K562 (cell line): ENCODE measurements around the gene DUOXA2. TPM values are rescaled to one million over a fixed set of nuclear protein-coding genes. Genes with fewer than 3 reads are reported as not detected.

Experiments used
- ATAC-seq: fragments of 200-7000 bp; cut with Tn5 transposase; 3 replicates; pipeline ENCODE4 v1.9.1; 2020; ENCODE audit warnings: moderate library complexity
- BruUV-seq: library from RNA; stranded (reverse); fragments of 400-500 nt; replicated peaks from 2 replicates; lab custom pipeline; 2021; lab: Mats Ljungman, UMichigan
- CTCF ChIA-PET: fragments of 300-600 bp; formaldehyde crosslinking; extraction: SDS; loops from one replicate; lab custom pipeline; 2021; ENCODE audit warnings: low intra/inter-chr PET ratio; lab: Yijun Ruan, JAX
- POLR2A ChIA-PET: fragments of 300-600, 350-650 bp; sonication (Branson Sonifier 250); formaldehyde crosslinking; extraction: SDS; loops from one replicate; lab custom pipeline; 2021; ENCODE audit warnings: antibody characterized with exemption, inconsistent platforms; lab: Yijun Ruan, JAX
- DNase-seq, 4 experiments: peaks; one replicate each; pipeline versions ENCODE4 v3.0.0 to v3.0.0-alpha.2; 2011 to 2018; ENCODE audit warnings: low spot score in 3 of 4, mixed read lengths in 3 of 4; ENCODE audit errors: extremely low read depth in 1 of 4
- FAIRE-seq: peaks from 2 replicates; lab custom pipeline; 2011; peaks lifted over from hg19 to GRCh38; lab: Jason Lieb, UNC
- H2AFZ ChIP-seq: 2 replicates; pipeline ENCODE4 v1.6.0; 2011; ENCODE audit warnings: low read depth, low read length, control low read depth, inconsistent platforms
- H3K27ac ChIP-seq: fragments of 200-600 bp; 3 replicates; pipeline ENCODE4 v1.8.0; 2011; ENCODE audit warnings: low read depth, mild to moderate bottlenecking, control low read depth, inconsistent platforms, low read length, moderate library complexity, mixed read lengths; ENCODE audit errors: extremely low read depth
- H3K27me3 ChIP-seq, 2 experiments: fragments of 300-600 bp in 1 of 2; 2 replicates in 1 of 2; 3 replicates in 1 of 2; pipeline versions ENCODE4 v1.6.0 to v1.8.0; 2011; ENCODE audit warnings: inconsistent platforms in 2 of 2, low read length in 2 of 2, mild to moderate bottlenecking in 1 of 2, mixed read lengths in 1 of 2, moderate library complexity in 1 of 2; ENCODE audit not compliant: control insufficient read depth in 2 of 2, insufficient read depth in 2 of 2
- H3K36me3 ChIP-seq: fragments of 300-600 bp; 3 replicates; pipeline ENCODE4 v1.8.0; 2011; ENCODE audit warnings: mild to moderate bottlenecking, low read length, inconsistent platforms; ENCODE audit not compliant: control insufficient read depth, insufficient read depth
- H3K4me1 ChIP-seq, 2 experiments: fragments of 200-600 bp in 1 of 2; replicated peaks in 1 of 2; 2 replicates in 1 of 2; 3 replicates in 1 of 2; pipeline versions ENCODE4 v1.5.1 to v1.8.0; 2011; ENCODE audit warnings: inconsistent platforms in 2 of 2, low read length in 2 of 2, mild to moderate bottlenecking in 1 of 2, mixed read lengths in 1 of 2, moderate library complexity in 1 of 2; ENCODE audit not compliant: control insufficient read depth in 2 of 2, insufficient read depth in 2 of 2
- H3K4me2 ChIP-seq: 2 replicates; pipeline ENCODE4 v1.6.1; 2011; ENCODE audit warnings: low read length, control low read depth, inconsistent platforms, mixed read lengths; ENCODE audit not compliant: insufficient read depth
- H3K4me3 ChIP-seq: fragments of 200-600 bp; sonication (generic), shearing (Covaris generic); 2 replicates; pipeline ENCODE4 v1.5.1; 2016; ENCODE audit warnings: control low read depth, inconsistent platforms
- H3K79me2 ChIP-seq: fragments of 200-600 bp; 3 replicates; pipeline ENCODE4 v1.8.0; 2011; ENCODE audit warnings: low read length, inconsistent platforms; ENCODE audit not compliant: control insufficient read depth, insufficient read depth
- H3K9ac ChIP-seq, 2 experiments: 2 replicates each; pipeline versions ENCODE4 v1.6.0 to v1.6.1; 2011; ENCODE audit warnings: low read depth in 2 of 2, low read length in 2 of 2, control low read depth in 1 of 2, inconsistent platforms in 1 of 2, mild to moderate bottlenecking in 1 of 2, mixed read lengths in 1 of 2; ENCODE audit not compliant: insufficient read depth in 1 of 2
- H3K9me1 ChIP-seq: one replicate; pipeline ENCODE4 v1.6.0; 2011; ENCODE audit warnings: inconsistent platforms, mild to moderate bottlenecking, low read length, moderate library complexity; ENCODE audit not compliant: control insufficient read depth, insufficient read depth
- H3K9me3 ChIP-seq: replicated peaks from 2 replicates; pipeline ENCODE4 v1.5.1; 2011; ENCODE audit warnings: low read depth, low read length, inconsistent platforms; ENCODE audit not compliant: control insufficient read depth, insufficient read depth
- H4K20me1 ChIP-seq: replicated peaks from 2 replicates; pipeline ENCODE4 v1.6.1; 2011; ENCODE audit warnings: low read length, inconsistent platforms, mixed read lengths; ENCODE audit not compliant: control insufficient read depth, insufficient read depth
- MCM3 ChIP-seq: fragments of 450-650 bp; IDR thresholded peaks from 2 replicates; pipeline ENCODE4 v1.6.1; 2016
- OTX1 ChIP-seq: fragments of 450-650 bp; formaldehyde crosslinking; IDR thresholded peaks from 2 replicates; pipeline ENCODE4 v1.4.0; 2022; ENCODE audit warnings: mild to moderate bottlenecking
- SMAD4 ChIP-seq: fragments of 250-450 bp; sonication (Bioruptor Pico); conservative IDR thresholded peaks from 2 replicates; pipeline ENCODE4 v1.8.0; 2021; ENCODE audit warnings: inconsistent platforms, mild to moderate bottlenecking, moderate library complexity
- TEAD4 ChIP-seq, 2 experiments: sonication (generic) in 1 of 2; formaldehyde crosslinking in 1 of 2; IDR thresholded peaks; 2 replicates each; pipeline versions ENCODE4 v1.6.1 to v1.8.0; 2012 to 2022; ENCODE audit warnings: borderline replicate concordance in 1 of 2, inconsistent platforms in 1 of 2, low read length in 1 of 2, mild to moderate bottlenecking in 1 of 2, missing genetic modification reagents in 1 of 2
- THRB ChIP-seq: fragments of 450-650 bp; formaldehyde crosslinking; conservative IDR thresholded peaks from 2 replicates; pipeline ENCODE4 v1.4.0; 2022; ENCODE audit warnings: mild to moderate bottlenecking, missing genetic modification characterization
- ZNF224 ChIP-seq: sonication (generic); formaldehyde crosslinking; IDR thresholded peaks from 2 replicates; pipeline ENCODE4 v1.8.0; 2022; ENCODE audit warnings: mild to moderate bottlenecking, missing genetic modification reagents
- ZNF324 ChIP-seq: fragments of 250-450 bp; sonication (Bioruptor Pico); IDR thresholded peaks from 2 replicates; pipeline ENCODE4 v1.4.0; 2020; ENCODE audit warnings: mild to moderate bottlenecking
- ZNF584 ChIP-seq: fragments of 200-800 bp; sonication (Bioruptor generic); IDR thresholded peaks from 2 replicates; pipeline ENCODE4 v1.6.1; 2016; ENCODE audit warnings: low read depth, mild to moderate bottlenecking, missing genetic modification characterization, missing compliant biosample characterization
- ZNF695 ChIP-seq: fragments of 450-650 bp; formaldehyde crosslinking; IDR thresholded peaks from 2 replicates; pipeline ENCODE4 v1.4.0; 2020; ENCODE audit warnings: mild to moderate bottlenecking, moderate library complexity
- ZNF717 ChIP-seq: fragments of 250-450 bp; sonication (Bioruptor Pico); IDR thresholded peaks from 2 replicates; pipeline ENCODE4 v1.5.0; 2021
- WGBS: fragments of 100-300 bp; shearing (Covaris generic); methylation state at CpG from one replicate; pipeline ENCODE4 v1.1.6; 2016; ENCODE audit warnings: low coverage, mixed read lengths; ENCODE audit not compliant: insufficient coverage; ENCODE audit errors: missing lambda C conversion rate; 5-methylcytosine and 5-hydroxymethylcytosine counted together
- in situ Hi-C: fragments of 300-500 bp; cut with MboI; formaldehyde crosslinking; loops from 4 replicates; pipeline ENCODE4 v1.15.0; 2018; ENCODE audit warnings: inconsistent platforms, mixed read lengths
- intact Hi-C: fragments of 100-400 bp; cut with micrococcal nuclease; formaldehyde crosslinking; loops from 2 replicates; pipeline ENCODE4 v1.14.2; 2022
- polyA plus RNA-seq, 8 experiments: library from polyadenylated mRNA; depleted of rRNA in 4 of 8; stranded (reverse) in 5 of 8; unstranded in 3 of 8; fragments of >200 nt; fragmentation: Nextera tagmentation in 2 of 8; fragmentation: Illumina TruSeq in 1 of 8; extraction: Ambion mirVana in 2 of 8; extraction: Trizol in 1 of 8; gene quantifications; 2 replicates each; pipeline versions ENCODE4 v1.2.1 to v1.2.3, GENCODE V29; 2011 to 2014; ENCODE audit warnings: inconsistent platforms in 1 of 8, missing spikeins in 1 of 8
- total RNA-seq, 7 experiments: library from RNA; depleted of rRNA in 6 of 7; stranded (reverse); fragments of >200 nt in 6 of 7; fragmentation: Illumina TruSeq in 2 of 7; extraction: Trizol in 2 of 7; gene quantifications; 2 replicates each; pipeline versions ENCODE4 v1.2.1 to v1.2.3, GENCODE V29; 2011 to 2021; ENCODE audit warnings: low replicate concordance in 1 of 7
- TF ChIP-seq, protein P1 (sequence below), 2 experiments: IDR thresholded peaks; 2 replicates each; pipeline ENCODE4 v1.6.1; 2011; ENCODE audit warnings: borderline replicate concordance in 1 of 2, control low read depth in 1 of 2, low read depth in 1 of 2, low read length in 1 of 2, mild to moderate bottlenecking in 1 of 2, mixed read lengths in 1 of 2, moderate library complexity in 1 of 2; ENCODE audit not compliant: insufficient read depth in 1 of 2, insufficient read length in 1 of 2, poor library complexity in 1 of 2, severe bottlenecking in 1 of 2; ENCODE audit errors: extremely low read depth in 1 of 2
- TF ChIP-seq, protein P2 (sequence below): fragments of 250-450 bp; sonication (Bioruptor Pico); IDR thresholded peaks from 2 replicates; pipeline ENCODE4 v1.5.0; 2022; ENCODE audit warnings: mild to moderate bottlenecking

The DUOXA2 gene
- total and polyA plus RNA-seq, 9 of the 15 experiments (the other 6 are each of a cell fraction or from before 2014, with no cell fraction given) = not detected

- H3K9me3 ChIP-seq = no peaks in the 10 kb centered on the region
- no TSS peak for BruUV-seq
- no peak for DNase-seq
- no peak overlapping the region for H3K27ac ChIP-seq
- no peak for ATAC-seq
- H3K9me1 ChIP-seq = no peaks in the 10 kb centered on the region
- no peak overlapping the region for H3K4me3 ChIP-seq
- H3K4me2 ChIP-seq = no peak overlapping the region
- CTCF ChIA-PET = no interaction called here
- no peak for FAIRE-seq
- H2AFZ ChIP-seq = no peak overlapping the region
- no peaks in the 10 kb centered on the region for H4K20me1 ChIP-seq
- 3% methylated on average over 8 of the region's 8 CpGs for WGBS
- peaks cover 6 to 29% of the 10 kb centered on the region in 2 experiments; a peak in 4 of 5 replicates for H3K27me3 ChIP-seq
- no peak for TF ChIP-seq ZNF224 (CRISPR knock-in tag)
- TF ChIP-seq ZNF324 = no peak
- TF ChIP-seq, protein P1, sequence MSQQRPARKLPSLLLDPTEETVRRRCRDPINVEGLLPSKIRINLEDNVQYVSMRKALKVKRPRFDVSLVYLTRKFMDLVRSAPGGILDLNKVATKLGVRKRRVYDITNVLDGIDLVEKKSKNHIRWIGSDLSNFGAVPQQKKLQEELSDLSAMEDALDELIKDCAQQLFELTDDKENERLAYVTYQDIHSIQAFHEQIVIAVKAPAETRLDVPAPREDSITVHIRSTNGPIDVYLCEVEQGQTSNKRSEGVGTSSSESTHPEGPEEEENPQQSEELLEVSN (IDR thresholded peaks at IDR 0.05; ENCODE audit: borderline replicate concordance in 1 of 2, extremely low read depth in 1 of 2, insufficient read depth in 1 of 2, insufficient read length in 1 of 2, low read depth in 1 of 2, low read length in 1 of 2, poor library complexity in 1 of 2, severe bottlenecking in 1 of 2) = no peak
- TF ChIP-seq ZNF584 (CRISPR knock-in tag) = no peak
- TF ChIP-seq, protein P2, sequence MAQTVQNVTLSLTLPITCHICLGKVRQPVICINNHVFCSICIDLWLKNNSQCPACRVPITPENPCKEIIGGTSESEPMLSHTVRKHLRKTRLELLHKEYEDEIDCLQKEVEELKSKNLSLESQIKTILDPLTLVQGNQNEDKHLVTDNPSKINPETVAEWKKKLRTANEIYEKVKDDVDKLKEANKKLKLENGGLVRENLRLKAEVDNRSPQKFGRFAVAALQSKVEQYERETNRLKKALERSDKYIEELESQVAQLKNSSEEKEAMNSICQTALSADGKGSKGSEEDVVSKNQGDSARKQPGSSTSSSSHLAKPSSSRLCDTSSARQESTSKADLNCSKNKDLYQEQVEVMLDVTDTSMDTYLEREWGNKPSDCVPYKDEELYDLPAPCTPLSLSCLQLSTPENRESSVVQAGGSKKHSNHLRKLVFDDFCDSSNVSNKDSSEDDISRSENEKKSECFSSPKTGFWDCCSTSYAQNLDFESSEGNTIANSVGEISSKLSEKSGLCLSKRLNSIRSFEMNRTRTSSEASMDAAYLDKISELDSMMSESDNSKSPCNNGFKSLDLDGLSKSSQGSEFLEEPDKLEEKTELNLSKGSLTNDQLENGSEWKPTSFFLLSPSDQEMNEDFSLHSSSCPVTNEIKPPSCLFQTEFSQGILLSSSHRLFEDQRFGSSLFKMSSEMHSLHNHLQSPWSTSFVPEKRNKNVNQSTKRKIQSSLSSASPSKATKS (CRISPR knock-in tag) = no peak
- TF ChIP-seq OTX1 (CRISPR knock-in tag) = no peak
- no peak for TF ChIP-seq ZNF717
- TF ChIP-seq THRB (CRISPR knock-in tag) = no peak
- no peak for TF ChIP-seq TEAD4 (IDR thresholded peaks at IDR 0.05; ENCODE audit: low read length)
- no peak for TF ChIP-seq TEAD4 (CRISPR knock-in tag; IDR thresholded peaks at IDR 0.05; ENCODE audit: borderline replicate concordance)
- no peak for TF ChIP-seq MCM3
- TF ChIP-seq ZNF695 (CRISPR knock-in tag) = no peak
- TF ChIP-seq SMAD4 (CRISPR knock-in tag) = no peak
- TF ChIP-seq, all 486 proteins: peak for 0
- intact Hi-C loops = no loop called here
- H3K36me3 ChIP-seq = no peaks in the 10 kb centered on the region
- in situ Hi-C loops = no loop called here
- peaks cover 0 to 5% of the 10 kb centered on the region in 2 experiments; a peak in 2 of 5 replicates for H3K4me1 ChIP-seq
- H3K9ac ChIP-seq = no peak overlapping the region
- POLR2A ChIA-PET = interaction anchor here (1.0 kb wide), 1 partner anchor 13 kb away, joined by 3 read pairs; no protein-coding TSS in a partner anchor
- H3K79me2 ChIP-seq = no peaks in the 10 kb centered on the region
Observed at GRCh38 chr15:45137703-45138102, 23.6 kb downstream of the DUOXA2 start.
